B cell (primary cell): Measurements from ENCODE around the gene ATXN1.

Experiments
- CTCF ChIP-seq: fragments of 200-600 bp; IDR thresholded peaks from one replicate; pipeline ENCODE4 v1.8.0; 2022; ENCODE audit warnings: antibody characterized with exemption, mild to moderate bottlenecking
- EZH2 ChIP-seq: IDR thresholded peaks from 2 replicates; pipeline ENCODE4 v1.6.1; 2012; ENCODE audit warnings: borderline replicate concordance, low read depth, mild to moderate bottlenecking, moderate library complexity, low read length; ENCODE audit not compliant: insufficient read depth, poor library complexity, severe bottlenecking

- TF ChIP-seq CTCF (no peak), EZH2 (no peak)
These were observed 425.0 kb downstream of the ATXN1 start for GRCh38 chr6:16336056-16336818.
